OCI-LY1 (cell line): ENCODE data around the gene GRIA1.

ENCODE experiments used
- H2AFZ ChIP-seq: fragments of 200-600 bp; sonication (generic), shearing (Covaris generic); 2 replicates; pipeline ENCODE4 v1.6.0; 2014; ENCODE audit warnings: antibody characterized with exemption, mild to moderate bottlenecking, low read length
- H3F3A ChIP-seq: fragments of 200-600 bp; sonication (generic), shearing (Covaris generic); 2 replicates; pipeline ENCODE4 v1.6.0; 2014; ENCODE audit warnings: mild to moderate bottlenecking, antibody characterized with exemption, low read length, moderate library complexity; ENCODE audit not compliant: insufficient read depth
- H3K27ac ChIP-seq: fragments of 200-600 bp; sonication (generic); 2 replicates; pipeline ENCODE4 v1.5.1; 2014; ENCODE audit warnings: low read length, mixed run types, mild to moderate bottlenecking, low read depth; ENCODE audit not compliant: poor library complexity, severe bottlenecking
- H3K27me3 ChIP-seq: fragments of 200-600 bp; sonication (generic); 2 replicates; pipeline ENCODE4 v1.6.0; 2014; ENCODE audit warnings: antibody characterized with exemption, mild to moderate bottlenecking, low read length, moderate library complexity; ENCODE audit not compliant: insufficient read depth
- H3K36me3 ChIP-seq: fragments of 200-600 bp; sonication (generic); 2 replicates; pipeline ENCODE4 v1.6.1; 2014; ENCODE audit warnings: mild to moderate bottlenecking, antibody characterized with exemption, low read length, moderate library complexity, mixed read lengths; ENCODE audit not compliant: insufficient read depth
- H3K4me1 ChIP-seq: fragments of 200-600 bp; sonication (generic); 2 replicates; pipeline ENCODE4 v1.5.1; 2014; ENCODE audit warnings: mild to moderate bottlenecking, low read length, moderate library complexity; ENCODE audit not compliant: insufficient read depth, severe bottlenecking
- H3K4me2 ChIP-seq: fragments of 200-600 bp; sonication (generic), shearing (Covaris generic); 2 replicates; pipeline ENCODE4 v1.6.1; 2014; ENCODE audit warnings: low read length
- H3K4me3 ChIP-seq: fragments of 200-600 bp; sonication (generic); 2 replicates; pipeline ENCODE4 v1.5.1; 2014; ENCODE audit warnings: low read length, low read depth, mild to moderate bottlenecking, mixed read lengths; ENCODE audit not compliant: poor library complexity, severe bottlenecking
- H3K79me2 ChIP-seq: fragments of 200-600 bp; shearing (Covaris generic); 2 replicates; pipeline ENCODE4 v1.6.1; 2016; ENCODE audit warnings: mixed run types, low read length, mixed read lengths; ENCODE audit not compliant: insufficient read depth
- H3K9ac ChIP-seq: fragments of 200-600 bp; sonication (generic), shearing (Covaris generic); 2 replicates; pipeline ENCODE4 v1.6.1; 2014; ENCODE audit warnings: mild to moderate bottlenecking, low read length, mixed read lengths
- H3K9me2 ChIP-seq: fragments of 200-600 bp; sonication (generic), shearing (Covaris generic); 2 replicates; pipeline ENCODE4 v1.6.1; 2014; ENCODE audit warnings: low read depth, mild to moderate bottlenecking, low read length, mixed read lengths
- H3K9me3 ChIP-seq: fragments of 200-600 bp; shearing (Covaris generic); 2 replicates; pipeline ENCODE4 v1.6.1; 2014; ENCODE audit warnings: low read length, mixed read lengths
- H4K20me1 ChIP-seq: fragments of 200-600 bp; sonication (generic), shearing (Covaris generic); 2 replicates; pipeline ENCODE4 v1.6.0; 2016; ENCODE audit warnings: mild to moderate bottlenecking, low read length; ENCODE audit not compliant: insufficient read depth
- CTCF ChIP-seq: fragments of 200-600 bp; sonication (generic), shearing (Covaris generic); IDR thresholded peaks from 2 replicates; pipeline ENCODE4 v1.5.1; 2017; ENCODE audit warnings: mild to moderate bottlenecking, antibody characterized with exemption, low read length, moderate library complexity, mixed read lengths
- EZH2 ChIP-seq: fragments of 200-600 bp; sonication (generic), shearing (Covaris generic); IDR thresholded peaks from 2 replicates; pipeline ENCODE4 v1.8.0; 2017; ENCODE audit warnings: borderline replicate concordance, mixed run types, mild to moderate bottlenecking, antibody characterized with exemption, low read length, moderate library complexity, mixed read lengths

Gene GRIA1

GRCh38 chr5:153660919-153661318 is 170.4 kb downstream of the GRIA1 start:
- Histone ChIP-seq H3K27ac (no peak overlapping the region), H3K79me2 (no peaks in the 10 kb centered on the region), H3K4me3 (no peak overlapping the region), H2AFZ (no peak overlapping the region), H3K27me3 (no peaks in the 10 kb centered on the region), H3F3A (no peaks in the 10 kb centered on the region), H3K36me3 (no peaks in the 10 kb centered on the region), H3K4me2 (no peak overlapping the region), H4K20me1 (no peaks in the 10 kb centered on the region), H3K9ac (no peak overlapping the region), H3K9me2 (no peaks in the 10 kb centered on the region), H3K4me1 (no peaks in the 10 kb centered on the region), H3K9me3 (no peaks in the 10 kb centered on the region)
- no peak for TF ChIP-seq EZH2
- no peak for TF ChIP-seq CTCF

- Histone ChIP-seq H2AFZ (no peak overlapping the region), H3K36me3 (no peaks in the 10 kb centered on the region), H3K9ac (no peak overlapping the region), H3K79me2 (no peaks in the 10 kb centered on the region), H3K27ac (no peak overlapping the region), H3K4me3 (no peak overlapping the region), H3K9me2 (no peaks in the 10 kb centered on the region), H3F3A (no peaks in the 10 kb centered on the region), H4K20me1 (no peaks in the 10 kb centered on the region), H3K9me3 (no peaks in the 10 kb centered on the region), H3K27me3 (no peaks in the 10 kb centered on the region), H3K4me1 (no peaks in the 10 kb centered on the region), H3K4me2 (no peak overlapping the region)
- TF ChIP-seq CTCF (no peak), EZH2 (no peak)
Observed at GRCh38 chr5:153661897-153662296, 171.4 kb downstream of the GRIA1 start.

GRCh38 chr5:153670101-153670500 is 179.6 kb downstream of the GRIA1 start:
- Histone ChIP-seq H3K4me2 (no peak overlapping the region), H3K36me3 (no peaks in the 10 kb centered on the region), H3F3A (no peaks in the 10 kb centered on the region), H3K4me1 (no peaks in the 10 kb centered on the region), H3K79me2 (no peaks in the 10 kb centered on the region), H2AFZ (no peak overlapping the region), H3K9me3 (no peaks in the 10 kb centered on the region), H3K27me3 (no peaks in the 10 kb centered on the region), H3K27ac (no peak overlapping the region), H4K20me1 (no peaks in the 10 kb centered on the region), H3K9me2 (no peaks in the 10 kb centered on the region), H3K4me3 (no peak overlapping the region), H3K9ac (no peak overlapping the region)
- no peak for TF ChIP-seq EZH2
- TF ChIP-seq CTCF: no peak
